Measurements from ENCODE around the gene PPP6R3. TPM values are rescaled to one million over a fixed set of nuclear protein-coding genes. Genes with fewer than 3 reads are reported as not detected.

The PPP6R3 gene
- polyA plus RNA-seq, 1 donor (not counting 4 experiments of a cell fraction or from before 2014, with no cell fraction given) = 50.2 TPM

DNA sequence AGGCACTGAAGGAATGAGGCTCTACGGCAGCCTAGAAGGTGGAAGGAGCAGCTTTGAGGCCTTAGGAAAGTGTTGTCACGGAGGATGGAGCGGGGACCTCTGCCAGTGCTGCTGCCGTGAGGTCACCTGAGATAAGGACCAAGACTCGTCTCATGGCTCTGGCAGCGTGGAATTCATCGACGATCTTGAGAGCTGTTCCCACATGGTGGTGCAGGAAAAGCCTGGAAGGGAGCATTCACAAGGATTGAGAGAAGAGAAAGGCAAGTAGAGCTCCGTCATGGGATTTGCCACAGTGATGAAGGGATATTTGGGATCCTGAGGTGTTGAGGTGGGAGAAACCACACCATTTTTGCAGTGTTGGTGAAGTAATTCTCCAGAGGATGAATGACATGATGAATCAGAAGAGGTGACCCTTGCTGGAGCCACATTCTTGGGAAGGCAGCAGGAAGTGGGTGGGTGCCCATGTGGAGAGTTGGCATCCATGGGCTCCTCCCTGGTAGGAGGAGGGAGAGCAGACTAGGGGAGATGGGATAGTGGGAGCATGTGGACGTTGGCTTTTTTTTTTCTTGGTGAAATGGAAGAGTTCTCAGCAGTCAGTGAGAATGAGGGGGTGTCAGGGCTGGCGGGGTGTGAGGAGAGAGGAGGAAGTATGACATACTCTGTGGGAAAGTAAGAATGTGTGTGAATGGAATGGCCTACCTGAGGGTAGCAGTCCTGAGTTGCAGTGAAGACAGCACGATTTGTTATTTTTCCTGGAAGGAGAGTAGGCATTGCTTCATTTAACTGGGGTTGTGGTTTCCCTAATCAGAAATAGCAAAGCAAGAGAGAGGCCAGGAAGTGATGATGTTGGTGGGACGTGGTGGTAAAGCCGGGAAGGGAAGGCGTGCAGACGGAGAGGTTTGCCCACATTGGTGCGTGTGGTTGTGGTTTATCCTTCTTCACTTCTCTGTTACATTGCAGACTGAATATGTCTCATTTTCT, 11.1 kb downstream of the PPP6R3 start:
- peak overlapping the region; percentile 33 for H3K4me2 ChIP-seq (ENCODE audit: control insufficient read depth, extremely low read depth, insufficient read depth, low read depth, low read length)
- DNase-seq (ENCODE audit: low read depth, low spot score) = no peak

DNA sequence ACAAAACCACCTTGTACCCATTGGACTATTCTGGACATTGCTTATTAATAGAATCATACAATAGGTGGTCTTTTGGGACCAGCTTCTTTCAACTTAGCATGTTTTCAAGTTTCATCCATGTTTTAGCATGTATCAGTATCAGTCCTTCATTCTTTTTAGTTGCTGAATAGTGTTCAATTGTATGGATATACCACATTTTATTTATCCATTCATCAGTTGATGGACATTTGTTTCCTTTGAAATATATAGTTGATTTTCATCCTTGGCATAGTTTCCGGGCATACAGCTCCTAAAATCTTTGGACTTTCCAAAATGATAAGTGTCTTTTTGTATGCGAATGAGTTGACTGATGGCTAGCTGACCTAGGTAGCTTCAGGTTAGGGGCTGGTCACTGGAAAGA, 12.2 kb downstream of the PPP6R3 start:
- Histone ChIP-seq H3K9me1 (ENCODE audit: control insufficient read depth, extremely low read depth, insufficient read depth, low read length) (peaks cover 14% of the 10 kb centered on the region), H3K27ac (ENCODE audit: control insufficient read depth, insufficient read depth, low read length) (no peak overlapping the region), H3K9me3 (ENCODE audit: control insufficient read depth, low read depth, low read length) (no peaks in the 10 kb centered on the region), H3K36me3 (ENCODE audit: control insufficient read depth in 2 of 2, extremely low read depth in 1 of 2, insufficient read depth in 2 of 2, low read length in 2 of 2) (peaks cover 1 to 5% of the 10 kb centered on the region in 2 experiments), H3K4me3 (ENCODE audit: control insufficient read depth in 2 of 3, extremely low read depth in 1 of 3, insufficient read depth in 2 of 3, low read depth in 1 of 3, low read length in 3 of 3) (no peak overlapping the region), H3K27me3 (ENCODE audit: control insufficient read depth, extremely low read depth, insufficient read depth, low read length) (no peaks in the 10 kb centered on the region), H3K79me2 (ENCODE audit: control insufficient read depth, insufficient read depth, low read length) (peaks cover 90% of the 10 kb centered on the region), H4K20me1 (ENCODE audit: control insufficient read depth, extremely low read depth, insufficient read depth, low read length) (peaks cover 40% of the 10 kb centered on the region), H3K4me1 (ENCODE audit: control insufficient read depth, extremely low read depth, insufficient read depth, low read length) (peaks cover 16% of the 10 kb centered on the region), H3K4me2 (ENCODE audit: control insufficient read depth, extremely low read depth, insufficient read depth, low read depth, low read length) (no peak overlapping the region), H2AFZ (ENCODE audit: control insufficient read depth, low read length) (no peak overlapping the region), H3K9ac (ENCODE audit: control insufficient read depth, extremely low read depth, insufficient read depth, low read length) (no peak overlapping the region)
- TF ChIP-seq, protein P1, sequence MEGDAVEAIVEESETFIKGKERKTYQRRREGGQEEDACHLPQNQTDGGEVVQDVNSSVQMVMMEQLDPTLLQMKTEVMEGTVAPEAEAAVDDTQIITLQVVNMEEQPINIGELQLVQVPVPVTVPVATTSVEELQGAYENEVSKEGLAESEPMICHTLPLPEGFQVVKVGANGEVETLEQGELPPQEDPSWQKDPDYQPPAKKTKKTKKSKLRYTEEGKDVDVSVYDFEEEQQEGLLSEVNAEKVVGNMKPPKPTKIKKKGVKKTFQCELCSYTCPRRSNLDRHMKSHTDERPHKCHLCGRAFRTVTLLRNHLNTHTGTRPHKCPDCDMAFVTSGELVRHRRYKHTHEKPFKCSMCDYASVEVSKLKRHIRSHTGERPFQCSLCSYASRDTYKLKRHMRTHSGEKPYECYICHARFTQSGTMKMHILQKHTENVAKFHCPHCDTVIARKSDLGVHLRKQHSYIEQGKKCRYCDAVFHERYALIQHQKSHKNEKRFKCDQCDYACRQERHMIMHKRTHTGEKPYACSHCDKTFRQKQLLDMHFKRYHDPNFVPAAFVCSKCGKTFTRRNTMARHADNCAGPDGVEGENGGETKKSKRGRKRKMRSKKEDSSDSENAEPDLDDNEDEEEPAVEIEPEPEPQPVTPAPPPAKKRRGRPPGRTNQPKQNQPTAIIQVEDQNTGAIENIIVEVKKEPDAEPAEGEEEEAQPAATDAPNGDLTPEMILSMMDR (optimal IDR thresholded peaks at IDR 0.05 in 1 of 3, IDR thresholded peaks at IDR 0.05 in 1 of 3, conservative IDR thresholded peaks at IDR 0.05 in 1 of 3; ENCODE audit: extremely low read depth in 1 of 3, insufficient read depth in 2 of 3, low read length in 3 of 3) = no peak
- dilution Hi-C loops (cut with MboI; ENCODE audit: extremely low pct_ligation_motif_present, low sequenced_read_pairs) = no loop called here
- FAIRE-seq = no peak
- DNase-seq (ENCODE audit: low read depth, low spot score) = no peak

More for the DNA sequence above, 11.1 kb downstream of the PPP6R3 start:
- Histone ChIP-seq H3K79me2 (ENCODE audit: control insufficient read depth, insufficient read depth, low read length) (peaks cover 90% of the 10 kb centered on the region), H3K27ac (ENCODE audit: control insufficient read depth, insufficient read depth, low read length) (no peak overlapping the region), H3K9ac (ENCODE audit: control insufficient read depth, extremely low read depth, insufficient read depth, low read length) (no peak overlapping the region), H3K36me3 (ENCODE audit: control insufficient read depth in 2 of 2, extremely low read depth in 1 of 2, insufficient read depth in 2 of 2, low read length in 2 of 2) (peaks cover 1 to 13% of the 10 kb centered on the region in 2 experiments), H3K9me1 (ENCODE audit: control insufficient read depth, extremely low read depth, insufficient read depth, low read length) (peaks cover 14% of the 10 kb centered on the region), H3K4me1 (ENCODE audit: control insufficient read depth, extremely low read depth, insufficient read depth, low read length) (peaks cover 16% of the 10 kb centered on the region), H3K27me3 (ENCODE audit: control insufficient read depth, extremely low read depth, insufficient read depth, low read length) (no peaks in the 10 kb centered on the region), H2AFZ (ENCODE audit: control insufficient read depth, low read length) (no peak overlapping the region), H3K9me3 (ENCODE audit: control insufficient read depth, low read depth, low read length) (no peaks in the 10 kb centered on the region), H4K20me1 (ENCODE audit: control insufficient read depth, extremely low read depth, insufficient read depth, low read length) (peaks cover 43% of the 10 kb centered on the region), H3K4me3 (ENCODE audit: control insufficient read depth in 2 of 3, extremely low read depth in 1 of 3, insufficient read depth in 2 of 3, low read depth in 1 of 3, low read length in 3 of 3) (no peak overlapping the region)
- TF ChIP-seq EZH2 (IDR thresholded peaks at IDR 0.05; ENCODE audit: low read length) = no peak
- TF ChIP-seq, protein P1 (optimal IDR thresholded peaks at IDR 0.05 in 1 of 3, IDR thresholded peaks at IDR 0.05 in 1 of 3, conservative IDR thresholded peaks at IDR 0.05 in 1 of 3; ENCODE audit: extremely low read depth in 1 of 3, insufficient read depth in 2 of 3, low read length in 3 of 3) = no peak
- no peak for FAIRE-seq
- dilution Hi-C loops (cut with MboI; ENCODE audit: extremely low pct_ligation_motif_present, low sequenced_read_pairs) = no loop called here
